ENCODE results near the gene ZNF823.
"Not testable (repeated sequence)": the region's sequence is repeated elsewhere in the genome, so short reads cannot be mapped to it uniquely, and the experiment has no call there.

ZNF823 gene

GRCh38 chr19:11676661-11677600 lies 61.8 kb downstream of the ZNF823 start:
- not testable (repeated sequence) for DNase-seq

- no peak for DNase-seq
Observed at GRCh38 chr19:11675569-11675968, 63.2 kb downstream of the ZNF823 start.

GRCh38 chr19:11674067-11674492 lies 64.7 kb downstream of the ZNF823 start:
- DNase-seq = no peak

- DNase-seq = peak; percentile 44
Observed at GRCh38 chr19:11673608-11674041, 65.1 kb downstream of the ZNF823 start.

All from 8988T (cell line).